Breast epithelium (tissue), 4 donors: ENCODE results near the gene KSR2. TPM values are rescaled to one million over a fixed set of nuclear protein-coding genes. Genes with fewer than 3 reads are reported as not detected.
A peak's percentile ranks its signal among the peaks of the same experiment; 100 is the strongest.

ENCODE experiments used
- DNase-seq, 2 donors: peaks; one replicate each; pipeline ENCODE4 v3.0.0-alpha.2; 2019; ENCODE audit warnings: low spot score in 2 of 2
- H3K27ac ChIP-seq, 2 donors: fragments of 200-600 bp; sonication (generic) in 1 of 2; one replicate each; pipeline ENCODE4 v1.5.1; 2016 to 2019; ENCODE audit warnings: mild to moderate bottlenecking in 1 of 2
- H3K27me3 ChIP-seq, 2 donors: fragments of 200-600 bp; sonication (generic) in 1 of 2; one replicate each; pipeline versions ENCODE4 v1.5.1 to v1.6.0; 2017 to 2019; ENCODE audit warnings: control low read depth in 1 of 2, mild to moderate bottlenecking in 1 of 2
- H3K36me3 ChIP-seq: fragments of 200-600 bp; one replicate; pipeline ENCODE4 v1.5.1; 2019
- H3K4me1 ChIP-seq, 2 donors: fragments of 200-600 bp; sonication (generic); one replicate each; pipeline ENCODE4 v1.5.1; 2016 to 2019; ENCODE audit warnings: control low read depth in 1 of 2
- H3K4me3 ChIP-seq, 3 donors: fragments of 200-600 bp; sonication (generic); 1 replicate in 2 of 3; 2 replicates in 1 of 3; pipeline ENCODE4 v1.5.1; 2016 to 2019; ENCODE audit warnings: mild to moderate bottlenecking in 3 of 3, moderate library complexity in 2 of 3
- H3K9me3 ChIP-seq, 2 donors: fragments of 200-600 bp; sonication (generic) in 1 of 2; one replicate each; pipeline ENCODE4 v1.5.1; 2016 to 2019; ENCODE audit warnings: control low read depth in 1 of 2
- CTCF ChIP-seq, 3 donors: fragments of 450-650 bp; IDR thresholded peaks; one replicate each; pipeline ENCODE4 v1.5.1; 2016 to 2017; ENCODE audit warnings: antibody characterized with exemption in 3 of 3, mild to moderate bottlenecking in 3 of 3, moderate library complexity in 3 of 3
- POLR2A ChIP-seq: fragments of 450-650 bp; IDR thresholded peaks from one replicate; pipeline ENCODE4 v1.6.1; 2016; ENCODE audit warnings: antibody characterized with exemption, mild to moderate bottlenecking, moderate library complexity
- POLR2AphosphoS5 ChIP-seq, 3 donors: sonication (generic); formaldehyde crosslinking; IDR thresholded peaks; one replicate each; pipeline ENCODE4 v1.6.1; 2017; ENCODE audit warnings: antibody characterized with exemption in 3 of 3
- intact Hi-C: fragments of 100-400 bp; cut with DNase I; formaldehyde crosslinking; loops from one replicate; pipeline ENCODE4 v1.15.1; 2023; ENCODE audit warnings: low total_unique reads
- total RNA-seq, 3 donors: library from RNA; depleted of rRNA; stranded (reverse); fragments of >200 nt; gene quantifications; one replicate each; pipeline ENCODE4 v1.1.0, GENCODE V29; 2016

Gene KSR2
- total RNA-seq, 3 donors from 2014 or later: under 0.01 to 1.9 (median 0.33) TPM

GRCh38 chr12:117688446-117688845 is 280.3 kb downstream of the KSR2 start:
- Histone ChIP-seq H3K9me3 (peaks cover 0 to 2% of the 10 kb centered on the region in 2 donors), H3K27ac (no peak overlapping the region), H3K27me3 (no peaks in the 10 kb centered on the region), H3K4me3 (no peak overlapping the region), H3K36me3 (no peaks in the 10 kb centered on the region), H3K4me1 (no peaks in the 10 kb centered on the region)
- TF ChIP-seq POLR2A (no peak), CTCF (IDR thresholded peaks at IDR 0.05) (no peak), POLR2AphosphoS5 (IDR thresholded peaks at IDR 0.05) (no peak)
- DNase-seq: no peak
- intact Hi-C loops: no loop called here

GRCh38 chr12:117686911-117687377 is 281.8 kb downstream of the KSR2 start:
- no peak for DNase-seq
- H3K4me1 ChIP-seq: no peaks in the 10 kb centered on the region
- H3K27ac ChIP-seq: peak overlapping the region in 1 of 2 donors; percentile 59
- no peak for TF ChIP-seq POLR2A
- TF ChIP-seq POLR2AphosphoS5 (IDR thresholded peaks at IDR 0.05): no peak
- H3K9me3 ChIP-seq: no peaks in the 10 kb centered on the region
- H3K27me3 ChIP-seq: no peaks in the 10 kb centered on the region
- H3K4me3 ChIP-seq: no peak overlapping the region
- intact Hi-C loops: no loop called here
- no peaks in the 10 kb centered on the region for H3K36me3 ChIP-seq

- no peak for DNase-seq
- H3K4me3 ChIP-seq: no peak overlapping the region
- no peak overlapping the region for H3K27ac ChIP-seq
- no peaks in the 10 kb centered on the region for H3K9me3 ChIP-seq
- H3K4me1 ChIP-seq: no peaks in the 10 kb centered on the region
- TF ChIP-seq POLR2AphosphoS5 (IDR thresholded peaks at IDR 0.05): no peak
- no peak for TF ChIP-seq CTCF (IDR thresholded peaks at IDR 0.05)
- no peak for TF ChIP-seq POLR2A
- no peaks in the 10 kb centered on the region for H3K36me3 ChIP-seq
- intact Hi-C loops: no loop called here
- no peaks in the 10 kb centered on the region for H3K27me3 ChIP-seq
These were observed 282.6 kb downstream of the KSR2 start for GRCh38 chr12:117686210-117686609.

- peak overlapping the region; percentile 60 to 81 for H3K27ac ChIP-seq
- no peaks in the 10 kb centered on the region for H3K36me3 ChIP-seq
- H3K4me3 ChIP-seq: no peak overlapping the region
- no peaks in the 10 kb centered on the region for H3K4me1 ChIP-seq
- no peaks in the 10 kb centered on the region for H3K9me3 ChIP-seq
- no peaks in the 10 kb centered on the region for H3K27me3 ChIP-seq
- TF ChIP-seq POLR2AphosphoS5 (IDR thresholded peaks at IDR 0.05) (peak in 1 of 3 donors; percentile 37), POLR2A (no peak)
- intact Hi-C loops: no loop called here
- peak in 1 of 2 donors; percentile 62 for DNase-seq
These were observed 283.5 kb downstream of the KSR2 start for GRCh38 chr12:117685110-117685926.

- no peaks in the 10 kb centered on the region for H3K27me3 ChIP-seq
- H3K9me3 ChIP-seq: no peaks in the 10 kb centered on the region
- H3K36me3 ChIP-seq: no peaks in the 10 kb centered on the region
- peak overlapping the region; percentile 60 to 81 for H3K27ac ChIP-seq
- intact Hi-C loops: no loop called here
- no peak for TF ChIP-seq POLR2A
- TF ChIP-seq POLR2AphosphoS5 (IDR thresholded peaks at IDR 0.05): no peak
- no peak for TF ChIP-seq CTCF (IDR thresholded peaks at IDR 0.05)
- H3K4me3 ChIP-seq: no peak overlapping the region
- no peak for DNase-seq
- no peaks in the 10 kb centered on the region for H3K4me1 ChIP-seq
These were observed 284.3 kb downstream of the KSR2 start for GRCh38 chr12:117684471-117684870.

GRCh38 chr12:117680312-117680711 is 288.5 kb downstream of the KSR2 start:
- no peak overlapping the region for H3K4me3 ChIP-seq
- no peak for DNase-seq
- H3K27me3 ChIP-seq: no peaks in the 10 kb centered on the region
- intact Hi-C loops: no loop called here
- TF ChIP-seq POLR2AphosphoS5 (IDR thresholded peaks at IDR 0.05): no peak
- TF ChIP-seq CTCF (IDR thresholded peaks at IDR 0.05): no peak
- no peak for TF ChIP-seq POLR2A
- no peaks in the 10 kb centered on the region for H3K36me3 ChIP-seq
- peaks cover 0 to 5% of the 10 kb centered on the region in 2 donors for H3K9me3 ChIP-seq
- H3K27ac ChIP-seq: no peak overlapping the region
- no peaks in the 10 kb centered on the region for H3K4me1 ChIP-seq
